HK-2 (cell line): Measurements from ENCODE around the gene RFWD3.
"Not testable (repeated sequence)": the region's sequence is repeated elsewhere in the genome, so short reads cannot be mapped to it uniquely, and the experiment has no call there.

Experiments used
- DNase-seq: peaks from one replicate; pipeline ENCODE4 v3.0.0-alpha.2; 2018; ENCODE audit not compliant: unreplicated experiment

RFWD3 gene

GRCh38 chr16:74666425-74667254 is at the start of gene RFWD3:
RFWD3 (minus strand) TSS chr16:74666877; CDS start chr16:74661449, 5,428 bp downstream.
- peak; percentile 98 for DNase-seq

GRCh38 chr16:74716355-74716754 is 49.7 kb upstream of the RFWD3 start:
- no peak for DNase-seq

GRCh38 chr16:74713876-74714275 is 47.2 kb upstream of the RFWD3 start:
- no peak for DNase-seq

- no peak for DNase-seq
These were observed 46.6 kb upstream of the RFWD3 start for GRCh38 chr16:74713325-74713724.

GRCh38 chr16:74711938-74712337 is 45.3 kb upstream of the RFWD3 start:
- DNase-seq: no peak

- DNase-seq: no peak
These were observed 43.7 kb upstream of the RFWD3 start for GRCh38 chr16:74710401-74710800.

GRCh38 chr16:74709441-74709877 is 42.8 kb upstream of the RFWD3 start:
- DNase-seq: peak; percentile 76

GRCh38 chr16:74700438-74701225 is 34.0 kb upstream of the RFWD3 start, which contains the start of gene MLKL:
MLKL (minus strand) TSS chr16:74700862; CDS start chr16:74695757, 5,105 bp downstream.
- peak; percentile 66 for DNase-seq

- DNase-seq: no peak
These were observed 33.4 kb upstream of the RFWD3 start for GRCh38 chr16:74700116-74700437.

- no peak for DNase-seq
These were observed 33.0 kb upstream of the RFWD3 start for GRCh38 chr16:74699666-74700065.

GRCh38 chr16:74698222-74698621 is 31.5 kb upstream of the RFWD3 start:
- DNase-seq: no peak

- DNase-seq: peak; percentile 53
These were observed 29.1 kb upstream of the RFWD3 start for GRCh38 chr16:74695450-74696422.

GRCh38 chr16:74691093-74691855 is 24.6 kb upstream of the RFWD3 start:
- no peak for DNase-seq

- no peak for DNase-seq
These were observed 15.9 kb upstream of the RFWD3 start for GRCh38 chr16:74682556-74682955.

- DNase-seq: no peak
These were observed 14.0 kb upstream of the RFWD3 start for GRCh38 chr16:74680681-74681080.

- no peak for DNase-seq
These were observed 13.3 kb upstream of the RFWD3 start for GRCh38 chr16:74679983-74680382.

GRCh38 chr16:74677868-74678267 is 11.2 kb upstream of the RFWD3 start:
- no peak for DNase-seq

GRCh38 chr16:74673876-74674275 is 7.2 kb upstream of the RFWD3 start:
- DNase-seq: no peak

GRCh38 chr16:74668877-74669276 is 2.2 kb upstream of the RFWD3 start:
- not testable (repeated sequence) for DNase-seq

- DNase-seq: peak; percentile 62
These were observed 601 bp upstream of the RFWD3 start for GRCh38 chr16:74667255-74667700.

GRCh38 chr16:74666010-74666421 is 661 bp downstream of the RFWD3 start:
- no peak for DNase-seq
